ENCODE results near the gene NADK2. TPM values are rescaled to one million over a fixed set of nuclear protein-coding genes. Genes with fewer than 3 reads are reported as not detected.

The NADK2 gene
- total RNA-seq, 2 experiments from 2014 or later, result 19.9 to 20.0 TPM

GRCh38 chr5:36152324-36153297, 89.1 kb downstream of the NADK2 start:
- CTCF ChIA-PET, result interaction anchor here (0.5 to 1.5 kb wide), 4 partner anchors 14 to 89 kb away, joined by 3 to 8 read pairs (median 4); partner anchors contain the start of gene NADK2
- peak overlapping the region; percentile 96 for H3K4me3 Mint-ChIP-seq
- H3K4me1 Mint-ChIP-seq (ENCODE audit: low read depth), result peaks cover 65% of the 10 kb centered on the region
- no peak for DNase-seq
- H3K9me3 Mint-ChIP-seq, result no peaks in the 10 kb centered on the region
- H3K36me3 Mint-ChIP-seq (ENCODE audit: low read depth), result peaks cover 45% of the 10 kb centered on the region
- intact Hi-C loops (cut with micrococcal nuclease), result loop anchor here (1.0 to 5.0 kb wide), 7 partner anchors 250 to 1315 kb away; partner anchors contain the start of genes DNAJC21, NUP155, SLC1A3 and SPEF2
- H3K27me3 Mint-ChIP-seq (ENCODE audit: low read depth), result no peaks in the 10 kb centered on the region
- H3K27ac Mint-ChIP-seq, result peak overlapping the region; percentile 76

GRCh38 chr5:36151434-36152323, 90.0 kb downstream of the NADK2 start, which contains the start of the genes LMBRD2 and SKP2:
TSS of gene LMBRD2 (minus strand) at chr5:36151887. CDS start at chr5:36143349, 8,538 bp downstream.
TSS of gene SKP2 (plus strand) at chr5:36152111. CDS start at chr5:36152263, 152 bp downstream.
- peak; percentile 98 for DNase-seq
- CTCF ChIA-PET, result interaction anchor here (1.3 to 1.7 kb wide), 4 partner anchors 26 to 90 kb away, joined by 5 to 8 read pairs (median 8); partner anchors contain the start of gene NADK2
- Mint-ChIP-seq H3K4me1 (ENCODE audit: low read depth) (peaks cover 67% of the 10 kb centered on the region), H3K27me3 (ENCODE audit: low read depth) (no peaks in the 10 kb centered on the region), H3K36me3 (ENCODE audit: low read depth) (peaks cover 36% of the 10 kb centered on the region), H3K27ac (peak within 1 kb of the TSS; percentile 76), H3K9me3 (no peaks in the 10 kb centered on the region), H3K4me3 (peak within 1 kb of the TSS; percentile 96)
- intact Hi-C loops (cut with micrococcal nuclease), result loop anchor here (1.0 to 5.0 kb wide), 10 partner anchors 72 to 1314 kb away; partner anchors contain the start of genes DNAJC21, NIPBL, NUP155 and SLC1A3

- Mint-ChIP-seq H3K36me3 (ENCODE audit: low read depth) (peaks cover 27% of the 10 kb centered on the region), H3K4me3 (peak overlapping the region; percentile 96), H3K27me3 (ENCODE audit: low read depth) (no peaks in the 10 kb centered on the region), H3K9me3 (no peaks in the 10 kb centered on the region), H3K4me1 (ENCODE audit: low read depth) (peaks cover 61% of the 10 kb centered on the region), H3K27ac (peak overlapping the region; percentile 76)
- intact Hi-C loops (cut with micrococcal nuclease), result loop anchor here (1.0 to 5.0 kb wide), 9 partner anchors 72 to 1314 kb away; partner anchors contain the start of genes DNAJC21, NIPBL, NUP155 and SPEF2
- peak; percentile 75 for DNase-seq
- CTCF ChIA-PET, result interaction anchor here (0.6 to 1.7 kb wide), 4 partner anchors 71 to 540 kb away, joined by 3 to 8 read pairs (median 5); partner anchors contain the start of gene NADK2
Observed at GRCh38 chr5:36150676-36151433, 90.9 kb downstream of the NADK2 start.

GRCh38 chr5:36147681-36148080, 94.0 kb downstream of the NADK2 start:
- no peak for DNase-seq

GRCh38 chr5:36146390-36146789, 95.3 kb downstream of the NADK2 start:
- CTCF ChIA-PET, result no interaction called here
- H3K9me3 Mint-ChIP-seq, result no peaks in the 10 kb centered on the region

More at GRCh38 chr5:36147681-36148080, 94.0 kb downstream of the NADK2 start:
- Mint-ChIP-seq H3K27ac (no peak overlapping the region), H3K9me3 (no peaks in the 10 kb centered on the region), H3K4me1 (ENCODE audit: low read depth) (peaks cover 40% of the 10 kb centered on the region), H3K36me3 (ENCODE audit: low read depth) (peaks cover 11% of the 10 kb centered on the region), H3K4me3 (no peak overlapping the region), H3K27me3 (ENCODE audit: low read depth) (no peaks in the 10 kb centered on the region)
- CTCF ChIA-PET, result interaction anchor here (1.2 kb wide), 1 partner anchor 94 kb away, joined by 3 read pairs; the partner anchor contains the start of gene NADK2
- intact Hi-C loops (cut with micrococcal nuclease), result no loop called here

GRCh38 chr5:36145311-36145710, 96.4 kb downstream of the NADK2 start:
- H3K36me3 Mint-ChIP-seq (ENCODE audit: low read depth), result peaks cover 10% of the 10 kb centered on the region
- H3K4me1 Mint-ChIP-seq (ENCODE audit: low read depth), result peaks cover 34% of the 10 kb centered on the region
- H3K9me3 Mint-ChIP-seq, result peaks cover 2% of the 10 kb centered on the region
- CTCF ChIA-PET, result no interaction called here
- no peak overlapping the region for H3K27ac Mint-ChIP-seq
- DNase-seq, result no peak
- H3K4me3 Mint-ChIP-seq, result no peak overlapping the region
- intact Hi-C loops (cut with micrococcal nuclease), result no loop called here
- no peaks in the 10 kb centered on the region for H3K27me3 Mint-ChIP-seq (ENCODE audit: low read depth)

More at GRCh38 chr5:36146390-36146789, 95.3 kb downstream of the NADK2 start:
- Mint-ChIP-seq H3K36me3 (ENCODE audit: low read depth) (peaks cover 3% of the 10 kb centered on the region), H3K4me3 (no peak overlapping the region), H3K27ac (no peak overlapping the region), H3K27me3 (ENCODE audit: low read depth) (no peaks in the 10 kb centered on the region), H3K4me1 (ENCODE audit: low read depth) (peaks cover 38% of the 10 kb centered on the region)
- intact Hi-C loops (cut with micrococcal nuclease), result no loop called here
- DNase-seq, result no peak

Small RNA genes lying within 50 kb of the gene (microRNA-seq; reads per million reads assigned to microRNA genes)
- gene MIR580 (ENCODE audit: borderline microRNAs expressed, borderline replicate concordance), result 16.5 reads per million, percentile 30 among the genes with 10 or more reads in this experiment

Other genes with a start within 250 kb of the NADK2 start
- not detected for gene UGT3A2, start 175.0 kb downstream of the NADK2 start, total RNA-seq
- gene LMBRD2, start 90.0 kb downstream of the NADK2 start, total RNA-seq, result 1 to 10 TPM; 7.6 to 8.0 TPM
- 10 to 100 TPM; 44.4 to 48.1 TPM for gene SKP2, start 89.8 kb downstream of the NADK2 start, total RNA-seq
- under 1 TPM in 1 of 2 experiments, not detected in 1; 0.10 TPM for gene RANBP3L, start 60.0 kb upstream of the NADK2 start, total RNA-seq